Upper lobe of left lung (tissue), 6 donors: Measurements from ENCODE around the gene TMED3. TPM values are rescaled to one million over a fixed set of nuclear protein-coding genes. Genes with fewer than 3 reads are reported as not detected.
A peak's percentile ranks its signal among the peaks of the same experiment; 100 is the strongest.

Source experiments
- ATAC-seq, 2 donors: fragments of 200-7000 bp; cut with Tn5 transposase; one replicate each; pipeline ENCODE4 v1.9.1; 2022; ENCODE audit warnings: mild to moderate bottlenecking in 2 of 2, moderate library complexity in 2 of 2; ENCODE audit not compliant: low FRiP score in 2 of 2
- DNase-seq, 2 donors: peaks; one replicate each; pipeline ENCODE4 v3.0.0-alpha.2; 2019 to 2020
- H3K27ac ChIP-seq, 4 donors: fragments of 200-600 bp; sonication (generic); one replicate each; pipeline ENCODE4 v1.5.1; 2016 to 2019
- H3K27me3 ChIP-seq, 4 donors: fragments of 200-600 bp; sonication (generic); one replicate each; pipeline ENCODE4 v1.5.1; 2017 to 2019
- H3K36me3 ChIP-seq, 4 donors: fragments of 200-600 bp; sonication (generic); one replicate each; pipeline ENCODE4 v1.5.1; 2016 to 2019
- H3K4me1 ChIP-seq, 4 donors: fragments of 200-600 bp; sonication (generic); one replicate each; pipeline ENCODE4 v1.5.1; 2018 to 2019
- H3K4me3 ChIP-seq, 4 donors: fragments of 200-600 bp; sonication (generic); one replicate each; pipeline ENCODE4 v1.5.1; 2017 to 2019; ENCODE audit warnings: mild to moderate bottlenecking in 2 of 4, moderate library complexity in 1 of 4
- H3K9me3 ChIP-seq, 4 donors: fragments of 200-600 bp; sonication (generic); one replicate each; pipeline ENCODE4 v1.5.1; 2018 to 2019
- EP300 ChIP-seq, 4 donors: sonication (generic); formaldehyde crosslinking; IDR thresholded peaks; one replicate each; pipeline ENCODE4 v1.5.1; 2017; ENCODE audit warnings: antibody characterized with exemption in 4 of 4, control low read depth in 2 of 4
- POLR2A ChIP-seq, 4 donors: fragments of 450-650 bp; IDR thresholded peaks; one replicate each; pipeline ENCODE4 v1.5.1; 2016 to 2017; ENCODE audit warnings: antibody characterized with exemption in 4 of 4, mild to moderate bottlenecking in 2 of 4
- POLR2AphosphoS5 ChIP-seq, 2 donors: sonication (generic); formaldehyde crosslinking; IDR thresholded peaks; one replicate each; pipeline ENCODE4 v1.5.1; 2017; ENCODE audit warnings: antibody characterized with exemption in 2 of 2
- WGBS, 2 donors: methylation state at CpG; one replicate each; pipeline ENCODE4 v1.1.5; 2017 to 2018; 5-methylcytosine and 5-hydroxymethylcytosine counted together
- total RNA-seq, 6 donors: library from RNA; depleted of rRNA in 4 of 6; stranded (reverse); fragments of >200 nt in 4 of 6; gene quantifications; one replicate each; pipeline versions ENCODE4 v1.1.0 to v1.2.1, GENCODE V29; 2016 to 2021
- TF ChIP-seq, protein P1 (sequence below), 6 experiments: fragments of 450-650 bp in 4 of 6; fragments of 200-600 bp in 2 of 6; sonication (generic) in 2 of 6; IDR thresholded peaks; one replicate each; pipeline ENCODE4 v1.5.1; 2016 to 2019; ENCODE audit warnings: antibody characterized with exemption in 6 of 6
- donor health status: DM: no; HTN: no; CAD: no; lungs with moderate emphysema.
- donor health status: DM: no; HTN: yes; CAD: no; lungs with severe emphysema.

Gene TMED3
- total RNA-seq, 6 donors from 2014 or later: 28.3 to 57.5 (median 49.9) TPM

DNA sequence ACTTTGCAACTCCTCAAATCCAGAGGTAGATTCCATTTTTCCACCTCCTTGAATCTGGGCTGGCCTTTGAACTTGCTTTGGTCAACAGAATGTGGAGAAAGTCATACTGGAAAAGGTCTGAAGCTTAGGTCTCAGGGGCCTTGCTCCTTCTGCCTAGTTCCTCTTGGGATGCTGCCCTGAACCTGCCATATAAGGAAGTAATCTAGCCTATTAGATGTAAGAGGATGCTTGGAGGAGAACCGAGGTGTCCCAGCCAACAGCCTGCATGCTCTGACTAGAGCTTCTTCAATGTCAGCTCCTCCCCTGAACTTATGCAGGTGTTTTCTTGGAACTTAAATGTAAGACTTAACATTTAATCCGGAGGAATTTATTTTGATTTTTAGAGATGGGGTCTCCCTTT is 2.0 kb upstream of the TMED3 start:
- H3K27ac ChIP-seq: no peak overlapping the region
- H3K27me3 ChIP-seq: no peaks in the 10 kb centered on the region
- peaks cover 0 to 2% (median 1%) of the 10 kb centered on the region in 4 donors for H3K36me3 ChIP-seq
- TF ChIP-seq POLR2A (IDR thresholded peaks at IDR 0.05): no peak
- no peak for TF ChIP-seq EP300 (IDR thresholded peaks at IDR 0.05)
- TF ChIP-seq POLR2AphosphoS5 (IDR thresholded peaks at IDR 0.05): no peak
- TF ChIP-seq, protein P1, sequence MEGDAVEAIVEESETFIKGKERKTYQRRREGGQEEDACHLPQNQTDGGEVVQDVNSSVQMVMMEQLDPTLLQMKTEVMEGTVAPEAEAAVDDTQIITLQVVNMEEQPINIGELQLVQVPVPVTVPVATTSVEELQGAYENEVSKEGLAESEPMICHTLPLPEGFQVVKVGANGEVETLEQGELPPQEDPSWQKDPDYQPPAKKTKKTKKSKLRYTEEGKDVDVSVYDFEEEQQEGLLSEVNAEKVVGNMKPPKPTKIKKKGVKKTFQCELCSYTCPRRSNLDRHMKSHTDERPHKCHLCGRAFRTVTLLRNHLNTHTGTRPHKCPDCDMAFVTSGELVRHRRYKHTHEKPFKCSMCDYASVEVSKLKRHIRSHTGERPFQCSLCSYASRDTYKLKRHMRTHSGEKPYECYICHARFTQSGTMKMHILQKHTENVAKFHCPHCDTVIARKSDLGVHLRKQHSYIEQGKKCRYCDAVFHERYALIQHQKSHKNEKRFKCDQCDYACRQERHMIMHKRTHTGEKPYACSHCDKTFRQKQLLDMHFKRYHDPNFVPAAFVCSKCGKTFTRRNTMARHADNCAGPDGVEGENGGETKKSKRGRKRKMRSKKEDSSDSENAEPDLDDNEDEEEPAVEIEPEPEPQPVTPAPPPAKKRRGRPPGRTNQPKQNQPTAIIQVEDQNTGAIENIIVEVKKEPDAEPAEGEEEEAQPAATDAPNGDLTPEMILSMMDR (IDR thresholded peaks at IDR 0.05): no peak
- H3K4me1 ChIP-seq: peaks cover 0 to 24% (median 12%) of the 10 kb centered on the region in 4 donors
- DNase-seq (no peak), ATAC-seq (no peak)
- H3K9me3 ChIP-seq: no peaks in the 10 kb centered on the region
- H3K4me3 ChIP-seq: no peak overlapping the region
- WGBS, 2 donors: 38 to 47% methylated on average over 2 of the region's 2 CpGs

GRCh38 chr15:79310612-79310984 is 314 bp upstream of the TMED3 start:
- 0 to 6% methylated on average over 8 to 14 of the region's 17 CpGs for WGBS, 2 donors
- ATAC-seq (peak in 1 of 2 donors; percentile 48), DNase-seq (no peak)
- H3K27ac ChIP-seq: no peak overlapping the region
- peaks cover 0 to 15% (median 8%) of the 10 kb centered on the region in 4 donors for H3K36me3 ChIP-seq
- peak overlapping the region; percentile 62 to 84 (median 72) for H3K4me3 ChIP-seq
- TF ChIP-seq POLR2A (IDR thresholded peaks at IDR 0.05) (no peak), POLR2AphosphoS5 (IDR thresholded peaks at IDR 0.05) (no peak), EP300 (IDR thresholded peaks at IDR 0.05) (no peak)
- TF ChIP-seq, protein P1 (IDR thresholded peaks at IDR 0.05): no peak
- peaks cover 0 to 24% (median 12%) of the 10 kb centered on the region in 4 donors for H3K4me1 ChIP-seq
- no peaks in the 10 kb centered on the region for H3K9me3 ChIP-seq
- no peaks in the 10 kb centered on the region for H3K27me3 ChIP-seq

DNA sequence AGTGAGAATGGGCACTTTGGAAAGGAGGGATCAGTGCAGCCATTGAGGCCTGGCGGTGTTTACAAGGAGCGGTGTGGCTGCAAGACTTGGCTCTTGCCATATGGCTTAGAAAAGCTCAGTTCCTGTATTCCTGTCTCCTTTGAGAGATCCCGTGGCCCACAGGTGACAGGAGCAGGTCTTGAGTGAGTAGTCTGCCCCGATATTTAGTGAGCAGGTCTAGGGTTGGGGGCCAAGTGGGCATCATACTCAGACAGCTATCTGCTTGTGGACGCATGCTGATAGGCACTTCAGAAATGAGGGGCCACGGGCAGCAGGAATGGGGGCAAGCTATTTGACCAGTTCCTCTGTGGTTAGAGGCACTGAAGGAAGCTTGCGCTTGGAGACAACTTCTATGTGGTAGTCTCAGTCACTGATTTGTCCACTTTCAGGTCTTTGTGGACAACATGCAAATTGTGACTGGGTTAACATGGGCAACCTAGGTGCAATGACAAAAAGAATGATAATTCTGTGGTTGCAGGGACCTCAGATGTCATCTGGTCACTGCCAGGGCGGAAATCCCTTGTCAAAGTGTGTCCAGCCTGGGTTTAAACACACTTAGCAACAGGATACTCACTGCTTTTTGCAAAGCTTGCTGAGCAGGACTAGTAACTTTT is 1.1 kb downstream of the TMED3 start:
- Histone ChIP-seq H3K9me3 (no peaks in the 10 kb centered on the region), H3K27ac (peak overlapping the region in 1 of 4 donors; percentile 70), H3K4me3 (peak overlapping the region; percentile 62 to 84 (median 72)), H3K27me3 (no peaks in the 10 kb centered on the region), H3K36me3 (peaks cover 5 to 29% (median 16%) of the 10 kb centered on the region in 4 donors), H3K4me1 (peaks cover 0 to 24% (median 12%) of the 10 kb centered on the region in 4 donors)
- WGBS, 2 donors: 62 to 76% methylated on average over 6 to 8 of the region's 8 CpGs
- DNase-seq (no peak), ATAC-seq (no peak)
- TF ChIP-seq POLR2A (IDR thresholded peaks at IDR 0.05): no peak
- TF ChIP-seq EP300 (IDR thresholded peaks at IDR 0.05): no peak
- TF ChIP-seq, protein P1 (IDR thresholded peaks at IDR 0.05): no peak
- TF ChIP-seq POLR2AphosphoS5 (IDR thresholded peaks at IDR 0.05): no peak

- Histone ChIP-seq H3K4me3 (no peak overlapping the region), H3K9me3 (no peaks in the 10 kb centered on the region), H3K4me1 (peaks cover 0 to 24% (median 12%) of the 10 kb centered on the region in 4 donors), H3K36me3 (peaks cover 10 to 49% (median 25%) of the 10 kb centered on the region in 4 donors), H3K27me3 (no peaks in the 10 kb centered on the region), H3K27ac (no peak overlapping the region)
- ATAC-seq: no peak
- no peak for TF ChIP-seq POLR2AphosphoS5 (IDR thresholded peaks at IDR 0.05)
- TF ChIP-seq, protein P1 (IDR thresholded peaks at IDR 0.05): no peak
- no peak for TF ChIP-seq EP300 (IDR thresholded peaks at IDR 0.05)
- TF ChIP-seq POLR2A (IDR thresholded peaks at IDR 0.05): no peak
- 95 to 97% methylated on average over 1 of the region's 1 CpG for WGBS, 2 donors
- DNase-seq: no peak
These were observed 3.3 kb downstream of the TMED3 start for GRCh38 chr15:79314186-79314585.

DNA sequence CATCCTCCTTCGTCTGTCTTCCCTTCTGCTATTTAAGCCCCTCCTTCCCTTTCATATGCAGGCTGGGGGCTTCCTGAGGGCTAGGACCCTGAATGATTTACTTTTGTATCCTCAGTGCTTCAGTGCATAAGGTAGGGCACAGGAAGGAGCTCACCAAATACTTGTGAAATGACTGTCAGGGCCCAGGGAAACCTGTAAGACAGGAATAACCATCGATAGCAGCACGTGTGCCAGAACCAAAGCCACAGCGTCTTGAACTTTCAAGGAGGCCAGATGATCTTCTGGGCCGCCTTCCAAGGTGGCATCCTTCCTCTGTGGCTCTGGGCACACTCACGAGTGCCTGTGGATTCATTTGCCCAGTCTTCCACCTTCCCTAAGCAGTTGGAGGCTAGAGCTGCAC is 3.9 kb downstream of the TMED3 start:
- ATAC-seq (peak in 1 of 2 donors; percentile 21), DNase-seq (peak in 1 of 2 donors; percentile 71)
- no peak overlapping the region for H3K27ac ChIP-seq
- H3K27me3 ChIP-seq: no peaks in the 10 kb centered on the region
- 57 to 72% methylated on average over 6 of the region's 6 CpGs for WGBS, 2 donors
- H3K4me3 ChIP-seq: no peak overlapping the region
- H3K36me3 ChIP-seq: peaks cover 10 to 49% (median 28%) of the 10 kb centered on the region in 4 donors
- H3K9me3 ChIP-seq: no peaks in the 10 kb centered on the region
- TF ChIP-seq POLR2AphosphoS5 (IDR thresholded peaks at IDR 0.05) (peak in 1 of 2 donors; percentile 45), EP300 (IDR thresholded peaks at IDR 0.05) (peak in 1 of 4 donors; percentile 36)
- TF ChIP-seq, protein P1 (IDR thresholded peaks at IDR 0.05): no peak
- H3K4me1 ChIP-seq: peaks cover 0 to 24% (median 12%) of the 10 kb centered on the region in 4 donors
